AG09309 (cell line): ENCODE data around the gene PIGM.

Experiments used
- DNase-seq: peaks from one replicate; pipeline ENCODE4 v3.0.0-alpha.2; 2010; ENCODE audit warnings: low read depth
- H3K4me3 ChIP-seq: 2 replicates; pipeline ENCODE4 v1.5.1; 2011; ENCODE audit warnings: mild to moderate bottlenecking, low read depth, low read length, moderate library complexity; ENCODE audit not compliant: control insufficient read depth
- TF ChIP-seq, protein P1 (sequence below): IDR thresholded peaks from 2 replicates; pipeline ENCODE4 v1.5.1; 2011; ENCODE audit warnings: mild to moderate bottlenecking, low read depth, low read length, inconsistent platforms; ENCODE audit not compliant: insufficient read depth, control insufficient read depth; ENCODE audit errors: missing control alignments

The PIGM gene

DNA sequence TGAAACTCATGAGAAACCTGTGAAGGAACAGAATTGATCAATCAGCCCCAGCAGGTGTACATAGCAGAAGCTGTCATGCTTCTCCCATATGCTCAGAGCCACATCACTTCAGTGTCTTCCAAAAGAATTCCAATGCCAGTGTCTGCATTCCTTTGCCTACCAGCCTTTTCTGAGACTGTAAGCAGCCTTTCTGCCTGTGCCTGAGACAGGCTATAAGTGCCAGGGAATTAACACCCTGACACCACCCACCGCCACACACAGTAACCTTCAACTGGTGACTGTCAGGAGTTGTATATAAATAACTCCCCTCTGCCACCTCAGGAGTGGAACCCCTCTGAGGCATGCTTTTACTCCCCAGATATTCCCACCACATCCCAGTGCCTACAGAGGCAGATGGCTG, 39.6 kb downstream of the PIGM start:
- TF ChIP-seq, protein P1, sequence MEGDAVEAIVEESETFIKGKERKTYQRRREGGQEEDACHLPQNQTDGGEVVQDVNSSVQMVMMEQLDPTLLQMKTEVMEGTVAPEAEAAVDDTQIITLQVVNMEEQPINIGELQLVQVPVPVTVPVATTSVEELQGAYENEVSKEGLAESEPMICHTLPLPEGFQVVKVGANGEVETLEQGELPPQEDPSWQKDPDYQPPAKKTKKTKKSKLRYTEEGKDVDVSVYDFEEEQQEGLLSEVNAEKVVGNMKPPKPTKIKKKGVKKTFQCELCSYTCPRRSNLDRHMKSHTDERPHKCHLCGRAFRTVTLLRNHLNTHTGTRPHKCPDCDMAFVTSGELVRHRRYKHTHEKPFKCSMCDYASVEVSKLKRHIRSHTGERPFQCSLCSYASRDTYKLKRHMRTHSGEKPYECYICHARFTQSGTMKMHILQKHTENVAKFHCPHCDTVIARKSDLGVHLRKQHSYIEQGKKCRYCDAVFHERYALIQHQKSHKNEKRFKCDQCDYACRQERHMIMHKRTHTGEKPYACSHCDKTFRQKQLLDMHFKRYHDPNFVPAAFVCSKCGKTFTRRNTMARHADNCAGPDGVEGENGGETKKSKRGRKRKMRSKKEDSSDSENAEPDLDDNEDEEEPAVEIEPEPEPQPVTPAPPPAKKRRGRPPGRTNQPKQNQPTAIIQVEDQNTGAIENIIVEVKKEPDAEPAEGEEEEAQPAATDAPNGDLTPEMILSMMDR = no peak
- no peak overlapping the region for H3K4me3 ChIP-seq
- DNase-seq = no peak

DNA sequence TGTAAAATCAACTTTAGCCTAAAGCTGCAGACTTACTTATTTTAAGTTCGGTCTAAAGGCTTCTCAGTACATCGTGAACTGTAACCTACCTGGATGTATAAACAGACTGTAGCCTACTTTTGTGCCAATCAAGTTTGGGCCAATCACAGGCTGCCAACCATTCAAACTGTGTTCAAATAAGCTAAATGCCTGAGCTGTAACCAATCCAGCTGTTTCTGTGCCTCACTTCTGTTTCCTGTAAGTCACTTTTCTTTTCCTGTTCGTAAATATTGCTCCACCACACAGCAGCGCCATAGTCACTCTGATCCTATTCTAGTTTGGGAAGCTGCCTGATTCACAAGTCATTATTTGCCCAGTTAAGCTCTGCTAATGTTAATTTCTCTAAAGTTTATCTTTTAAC, 40.3 kb downstream of the PIGM start:
- TF ChIP-seq, protein P1 = no peak
- DNase-seq = no peak
- no peak overlapping the region for H3K4me3 ChIP-seq

DNA sequence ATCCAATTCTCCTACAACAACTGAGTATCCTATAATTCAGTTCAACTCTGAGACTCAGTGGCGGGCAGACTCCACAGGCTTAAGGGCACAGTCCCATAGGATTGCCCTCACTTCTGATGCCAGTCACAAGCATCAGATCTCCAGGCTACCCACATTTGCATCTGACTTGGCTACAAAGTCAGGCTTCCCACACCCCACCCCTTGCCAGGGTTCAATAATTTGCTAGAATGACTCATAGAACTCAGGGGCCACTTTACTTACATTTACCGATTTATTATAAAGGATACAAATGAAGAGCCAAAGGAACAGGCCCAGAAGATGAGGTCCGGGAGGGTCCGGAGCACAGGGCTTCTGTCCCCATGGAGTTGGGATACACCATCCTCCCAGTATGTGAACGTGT, 41.8 kb downstream of the PIGM start:
- TF ChIP-seq, protein P1 = no peak
- H3K4me3 ChIP-seq = no peak overlapping the region
- no peak for DNase-seq

DNA sequence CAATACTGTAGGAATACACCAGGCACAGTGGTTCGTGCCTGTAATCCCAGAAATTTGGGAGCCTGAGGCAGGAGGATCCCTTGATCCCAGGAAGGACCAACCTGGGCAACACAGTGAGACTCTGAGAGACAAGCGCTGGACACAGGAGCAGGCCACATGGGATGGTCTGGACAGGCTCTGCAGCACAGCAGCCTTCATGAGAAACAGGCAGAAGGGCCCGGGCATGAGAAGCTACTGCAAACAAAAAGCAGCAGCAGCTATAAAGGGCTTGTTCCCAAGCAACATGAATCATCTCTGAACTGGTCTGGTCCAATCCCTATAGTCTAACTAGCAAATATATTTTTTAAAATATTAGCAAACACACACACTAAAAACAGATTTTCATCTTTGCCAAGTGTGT, 42.2 kb downstream of the PIGM start:
- no peak overlapping the region for H3K4me3 ChIP-seq
- no peak for DNase-seq
- TF ChIP-seq, protein P1 = no peak

DNA sequence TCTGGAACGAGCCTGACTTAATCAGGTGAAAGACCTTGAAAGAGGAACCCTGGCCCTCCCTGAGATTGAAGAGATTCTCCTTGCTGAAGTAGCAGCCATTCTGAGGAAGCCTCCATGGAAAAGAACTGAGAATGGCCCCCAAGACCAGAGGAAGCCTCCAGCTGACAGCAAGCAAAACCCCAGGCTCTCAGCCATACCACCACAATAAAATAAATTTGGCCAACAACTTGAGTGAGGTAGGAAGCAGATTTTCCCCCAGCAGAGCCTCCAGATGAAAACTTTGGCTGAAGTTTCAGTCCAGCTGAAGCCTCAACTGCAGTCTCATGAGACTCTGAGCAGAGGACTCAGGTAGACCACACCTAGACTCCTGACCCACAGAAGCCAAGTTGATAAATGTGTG, 43.8 kb downstream of the PIGM start:
- no peak for DNase-seq
- TF ChIP-seq, protein P1 = no peak
- H3K4me3 ChIP-seq = no peak overlapping the region

DNA sequence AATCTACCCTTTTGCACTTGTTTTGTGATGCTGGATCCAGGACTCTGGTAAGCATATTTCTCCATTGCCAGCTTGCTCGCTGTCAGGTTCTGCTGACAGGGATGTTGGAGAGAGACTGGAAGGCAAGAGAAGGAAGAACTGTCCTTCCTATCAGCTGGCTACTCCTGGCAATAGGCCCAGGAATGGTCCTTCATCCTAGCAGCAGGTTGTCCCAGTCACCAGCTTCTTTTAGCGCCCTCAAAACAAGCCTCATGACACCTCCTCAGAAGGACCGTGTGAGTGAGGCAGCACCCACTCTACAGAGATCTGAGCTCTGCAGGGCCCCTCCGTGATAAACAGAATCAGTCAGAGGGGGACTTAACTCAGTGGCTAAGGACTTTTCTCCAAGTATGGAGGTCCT, 44.6 kb downstream of the PIGM start:
- TF ChIP-seq, protein P1 = no peak
- no peak overlapping the region for H3K4me3 ChIP-seq
- DNase-seq = no peak

DNA sequence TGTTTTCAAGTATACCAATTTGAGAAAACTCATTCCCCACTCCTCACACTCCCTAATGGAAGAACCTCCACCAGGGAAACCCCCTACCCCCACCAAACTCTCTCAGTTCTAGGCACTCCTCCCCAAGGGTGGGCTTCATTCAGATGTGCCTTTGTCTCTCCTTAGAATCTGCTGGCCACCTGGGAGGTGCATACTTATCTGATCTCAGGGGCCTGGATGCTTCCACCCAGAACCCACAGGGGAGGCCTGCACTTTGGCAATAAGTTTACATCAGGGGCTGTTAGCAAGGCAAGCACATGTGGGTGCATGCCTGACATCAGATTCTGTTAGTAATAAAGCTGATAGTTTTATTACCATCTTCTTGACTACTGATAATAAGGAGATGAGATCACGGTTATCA, 45.3 kb downstream of the PIGM start:
- TF ChIP-seq, protein P1 = no peak
- no peak for DNase-seq

More for the DNA sequence above, 45.3 kb downstream of the PIGM start:
- H3K4me3 ChIP-seq = no peak overlapping the region
